ENCODE data around the gene AHDC1. TPM values are rescaled to one million over a fixed set of nuclear protein-coding genes. Genes with fewer than 3 reads are reported as not detected.

AHDC1 gene
- polyA plus RNA-seq, 3 donors, result 0.16 to 3.3 (median 0.30) TPM

DNA sequence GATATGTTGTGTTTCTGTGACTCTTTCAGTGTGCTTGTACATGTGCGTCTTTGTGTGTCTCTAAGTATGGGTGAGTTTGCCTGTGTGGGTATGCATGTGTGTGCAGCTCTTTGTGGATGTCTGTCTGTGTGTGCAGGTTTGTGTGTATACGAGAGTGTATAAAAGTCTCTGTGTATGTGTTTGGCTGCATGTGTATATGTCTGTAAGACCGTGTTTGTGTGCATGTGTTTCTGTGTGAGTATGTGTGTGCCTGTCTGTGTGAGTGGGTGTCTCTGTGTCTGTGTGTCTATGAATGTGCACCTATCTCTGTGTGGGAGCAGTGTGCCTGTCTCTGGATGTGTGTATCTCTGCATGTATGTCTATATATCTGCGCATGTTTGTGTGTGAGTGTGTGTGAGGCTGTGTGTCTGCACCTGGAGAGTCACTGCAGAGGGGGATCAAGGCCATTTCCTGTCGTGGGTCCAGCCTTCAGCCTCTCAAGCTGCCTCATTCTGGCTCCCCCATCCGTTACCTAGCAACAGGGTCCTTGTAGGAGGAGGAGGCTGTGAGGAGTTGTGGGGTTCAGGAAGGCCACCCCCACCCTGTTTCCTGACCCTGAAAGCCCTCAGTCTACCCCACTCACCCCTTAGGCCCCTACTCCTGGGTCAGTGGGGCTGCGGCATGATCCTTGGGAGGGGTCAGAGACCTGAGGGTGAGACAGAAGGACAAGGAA is 20.7 kb upstream of the AHDC1 start:
- WGBS (ENCODE audit: insufficient coverage), result 53% methylated on average over 4 of the region's 7 CpGs

More for the DNA sequence above, 20.7 kb upstream of the AHDC1 start:
- H3K27me3 Mint-ChIP-seq (ENCODE audit: low read depth in 3 of 3), result peaks cover 0 to 4% (median 2%) of the 10 kb centered on the region in 3 donors
- peak overlapping the region; percentile 42 to 75 (median 52) for H3K4me3 ChIP-seq (replicated peaks in 1 of 3; ENCODE audit: low read depth in 2 of 3, low read length in 3 of 3)
- H3K36me3 Mint-ChIP-seq, result peaks cover 32 to 43% of the 10 kb centered on the region in 2 donors
- no peaks in the 10 kb centered on the region for H3K27me3 ChIP-seq (ENCODE audit: control insufficient read depth in 2 of 2, insufficient read depth in 2 of 2, low read length in 2 of 2)
- TF ChIP-seq, protein P1, sequence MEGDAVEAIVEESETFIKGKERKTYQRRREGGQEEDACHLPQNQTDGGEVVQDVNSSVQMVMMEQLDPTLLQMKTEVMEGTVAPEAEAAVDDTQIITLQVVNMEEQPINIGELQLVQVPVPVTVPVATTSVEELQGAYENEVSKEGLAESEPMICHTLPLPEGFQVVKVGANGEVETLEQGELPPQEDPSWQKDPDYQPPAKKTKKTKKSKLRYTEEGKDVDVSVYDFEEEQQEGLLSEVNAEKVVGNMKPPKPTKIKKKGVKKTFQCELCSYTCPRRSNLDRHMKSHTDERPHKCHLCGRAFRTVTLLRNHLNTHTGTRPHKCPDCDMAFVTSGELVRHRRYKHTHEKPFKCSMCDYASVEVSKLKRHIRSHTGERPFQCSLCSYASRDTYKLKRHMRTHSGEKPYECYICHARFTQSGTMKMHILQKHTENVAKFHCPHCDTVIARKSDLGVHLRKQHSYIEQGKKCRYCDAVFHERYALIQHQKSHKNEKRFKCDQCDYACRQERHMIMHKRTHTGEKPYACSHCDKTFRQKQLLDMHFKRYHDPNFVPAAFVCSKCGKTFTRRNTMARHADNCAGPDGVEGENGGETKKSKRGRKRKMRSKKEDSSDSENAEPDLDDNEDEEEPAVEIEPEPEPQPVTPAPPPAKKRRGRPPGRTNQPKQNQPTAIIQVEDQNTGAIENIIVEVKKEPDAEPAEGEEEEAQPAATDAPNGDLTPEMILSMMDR (IDR thresholded peaks at IDR 0.05), result no peak
- peaks cover 46% of the 10 kb centered on the region for H3K4me1 Mint-ChIP-seq
- H3K4me1 ChIP-seq (ENCODE audit: control insufficient read depth in 1 of 2, insufficient read depth in 2 of 2, low read length in 2 of 2), result peaks cover 97 to 100% of the 10 kb centered on the region in 2 donors
- no peak overlapping the region for H3K4me3 Mint-ChIP-seq
- no peak for DNase-seq
- peaks cover 52% of the 10 kb centered on the region for H4K20me1 ChIP-seq (ENCODE audit: insufficient read depth, low read length)
- H2AFZ ChIP-seq (ENCODE audit: insufficient read depth, low read depth, low read length, poor library complexity, severe bottlenecking), result no peak overlapping the region
- peaks cover 58 to 71% of the 10 kb centered on the region in 2 donors for H3K36me3 ChIP-seq (replicated peaks in 1 of 2; ENCODE audit: control insufficient read depth in 1 of 2, insufficient read depth in 2 of 2, low read length in 2 of 2)
- no peaks in the 10 kb centered on the region for H3K9me3 Mint-ChIP-seq
- H3K27ac ChIP-seq (ENCODE audit: low read depth in 1 of 2, low read length in 2 of 2), result peak overlapping the region; percentile 98 to 99
- peaks cover 98% of the 10 kb centered on the region for H3K79me2 ChIP-seq (ENCODE audit: insufficient read depth, low read length)
- H3K4me2 ChIP-seq (replicated peaks; ENCODE audit: extremely low read depth, low read length, poor library complexity, severe bottlenecking), result peak overlapping the region; percentile 86
- H3K9ac ChIP-seq (ENCODE audit: insufficient read depth, low read length, poor library complexity, severe bottlenecking), result peak overlapping the region; percentile 93
- intact Hi-C loops (cut with micrococcal nuclease), result loop anchor here (5.0 kb wide), 1 partner anchor 38 kb away; no protein-coding TSS in a partner anchor
- H3K9me3 ChIP-seq (replicated peaks in 1 of 2; ENCODE audit: control insufficient read depth in 1 of 2, insufficient read depth in 1 of 2, low read length in 2 of 2), result no peaks in the 10 kb centered on the region
- no peak overlapping the region for H3K27ac Mint-ChIP-seq

Measured in CD14-positive monocyte (primary cell).